GM18505 (cell line): Measurements from ENCODE around the gene PCSK7.

Source experiments
- ATAC-seq: cut with Tn5 transposase; IDR thresholded peaks from one replicate; pipeline ENCODE4 v1.9.1; 2021; ENCODE audit not compliant: unreplicated experiment
- POLR2A ChIP-seq: IDR thresholded peaks from 4 replicates; pipeline ENCODE4 v1.6.1; 2011; ENCODE audit warnings: borderline replicate concordance; ENCODE audit not compliant: insufficient read depth, insufficient read length; ENCODE audit errors: extremely low read depth

Gene PCSK7

GRCh38 chr11:117175104-117175503, 56.8 kb downstream of the PCSK7 start:
- no peak for ATAC-seq
- TF ChIP-seq POLR2A, result no peak

- TF ChIP-seq POLR2A, result no peak
- no peak for ATAC-seq
These were observed 59.0 kb downstream of the PCSK7 start for GRCh38 chr11:117172724-117173421.

GRCh38 chr11:117171404-117172061, 60.3 kb downstream of the PCSK7 start:
- ATAC-seq, result no peak
- no peak for TF ChIP-seq POLR2A

- TF ChIP-seq POLR2A, result no peak
- ATAC-seq, result no peak
These were observed 60.9 kb downstream of the PCSK7 start for GRCh38 chr11:117171007-117171403.

GRCh38 chr11:117170210-117170609, 61.7 kb downstream of the PCSK7 start:
- no peak for TF ChIP-seq POLR2A
- no peak for ATAC-seq

- ATAC-seq, result no peak
- TF ChIP-seq POLR2A, result no peak
These were observed 62.1 kb downstream of the PCSK7 start for GRCh38 chr11:117169736-117170135.

GRCh38 chr11:117166491-117166890, 65.4 kb downstream of the PCSK7 start:
- no peak for TF ChIP-seq POLR2A
- no peak for ATAC-seq

GRCh38 chr11:117160826-117161225, 71.0 kb downstream of the PCSK7 start:
- TF ChIP-seq POLR2A, result no peak
- ATAC-seq, result no peak

- TF ChIP-seq POLR2A, result no peak
These were observed 72.0 kb downstream of the PCSK7 start for GRCh38 chr11:117159892-117160291.

GRCh38 chr11:117157507-117157906, 74.4 kb downstream of the PCSK7 start:
- TF ChIP-seq POLR2A, result no peak
- ATAC-seq, result no peak

More at GRCh38 chr11:117159892-117160291, 72.0 kb downstream of the PCSK7 start:
- no peak for ATAC-seq

GRCh38 chr11:117154468-117154867, 77.4 kb downstream of the PCSK7 start:
- ATAC-seq, result no peak
- no peak for TF ChIP-seq POLR2A
